ENCODE results near the gene FILIP1L. TPM values are rescaled to one million over a fixed set of nuclear protein-coding genes. Genes with fewer than 3 reads are reported as not detected.

Gene FILIP1L
- total RNA-seq, 1 experiment from 2014 or later: 0.07 TPM

GRCh38 chr3:100072326-100073048, 41.8 kb downstream of the FILIP1L start:
- H3K27ac ChIP-seq (ENCODE audit: insufficient read length, low read depth, low read length): no peak overlapping the region
- no peak overlapping the region for H2BK120ac ChIP-seq (ENCODE audit: low read depth, low read length, poor library complexity, severe bottlenecking)
- no peak overlapping the region for H3K23ac ChIP-seq (ENCODE audit: insufficient read length, low read depth, low read length)
- no peak overlapping the region for H2AFZ ChIP-seq (ENCODE audit: low read length)
- no peak overlapping the region for H2BK12ac ChIP-seq (ENCODE audit: insufficient read length, low read depth, low read length)
- no peak overlapping the region for H3K18ac ChIP-seq (ENCODE audit: insufficient read length, low read depth, low read length)
- no peak overlapping the region for H4K91ac ChIP-seq (ENCODE audit: insufficient read length, low read depth, low read length)
- no peaks in the 10 kb centered on the region for H3K9me3 ChIP-seq (ENCODE audit: control insufficient read depth, low read depth, low read length)
- no peaks in the 10 kb centered on the region for H4K20me1 ChIP-seq (ENCODE audit: control insufficient read depth, insufficient read depth, insufficient read length)
- no peak overlapping the region for H3K4ac ChIP-seq (ENCODE audit: low read depth, low read length)
- Mint-ChIP-seq H3K9me3 (no peaks in the 10 kb centered on the region), H3K4me3 (no peak overlapping the region), H3K36me3 (ENCODE audit: insufficient read depth in 1 of 3, low read depth in 3 of 3) (no peaks in the 10 kb centered on the region), H3K4me1 (peaks cover 23 to 28% of the 10 kb centered on the region in 2 experiments), H3K27me3 (ENCODE audit: low read depth) (no peaks in the 10 kb centered on the region), H3K27ac (no peak overlapping the region)
- no peaks in the 10 kb centered on the region for H3K27me3 ChIP-seq (ENCODE audit: insufficient read depth, low read length)
- no peak overlapping the region for H3T11ph ChIP-seq (ENCODE audit: low read length)
- H4K5ac ChIP-seq (ENCODE audit: insufficient read length, low read depth, low read length): no peak overlapping the region
- no peaks in the 10 kb centered on the region for H3K23me2 ChIP-seq (ENCODE audit: insufficient read length, low read depth, low read length, poor library complexity, severe bottlenecking)
- H4K8ac ChIP-seq (replicated peaks; ENCODE audit: insufficient read length, low read depth, low read length): no peak overlapping the region
- no peak overlapping the region for H3K9ac ChIP-seq (ENCODE audit: extremely low read depth, insufficient read length, low read length)
- H3K4me2 ChIP-seq (ENCODE audit: insufficient read depth, insufficient read length, low read length): no peak overlapping the region
- no peak overlapping the region for H2BK20ac ChIP-seq (ENCODE audit: low read depth, low read length, poor library complexity, severe bottlenecking)
- H3K56ac ChIP-seq (ENCODE audit: insufficient read length, low read depth, low read length): no peak overlapping the region
- DNase-seq: no peak
- no peaks in the 10 kb centered on the region for H3K79me1 ChIP-seq (ENCODE audit: insufficient read depth, low read depth, low read length, poor library complexity, severe bottlenecking)
- H3K4me1 ChIP-seq (ENCODE audit: insufficient read depth, low read length): peaks cover 5% of the 10 kb centered on the region
- no peak overlapping the region for H3K14ac ChIP-seq (ENCODE audit: insufficient read depth, low read length)
- H2BK5ac ChIP-seq (ENCODE audit: insufficient read length, low read length): no peak overlapping the region
- TF ChIP-seq CTCF (conservative IDR thresholded peaks at IDR 0.05): no peak
- H2AK5ac ChIP-seq (ENCODE audit: insufficient read length, low read length): no peak overlapping the region
- H3K79me2 ChIP-seq (ENCODE audit: insufficient read depth, low read length): no peaks in the 10 kb centered on the region
- no CpG with 5 or more reads among the region's 3 CpGs for WGBS (ENCODE audit: extremely low coverage, insufficient read length, low lambda C conversion rate)
- no peak overlapping the region for H2BK15ac ChIP-seq (ENCODE audit: low read depth, low read length)
